ENCODE results near the gene CYB5R3.

The CYB5R3 gene

GRCh38 chr22:42644422-42645340, 4.5 kb downstream of the CYB5R3 start:
- no peak for DNase-seq

GRCh38 chr22:42643634-42644421, 5.4 kb downstream of the CYB5R3 start:
- no peak for DNase-seq

GRCh38 chr22:42642806-42643633, 6.2 kb downstream of the CYB5R3 start:
- no peak for DNase-seq

- DNase-seq = no peak
Observed at GRCh38 chr22:42641801-42642413, 7.3 kb downstream of the CYB5R3 start.

- no peak for DNase-seq
Observed at GRCh38 chr22:42639541-42640241, 9.5 kb downstream of the CYB5R3 start.

GRCh38 chr22:42637555-42637954, 11.6 kb downstream of the CYB5R3 start:
- DNase-seq = no peak

- DNase-seq = no peak
Observed at GRCh38 chr22:42636506-42636905, 12.7 kb downstream of the CYB5R3 start.

GRCh38 chr22:42635531-42635930, 13.7 kb downstream of the CYB5R3 start:
- no peak for DNase-seq

GRCh38 chr22:42633013-42633412, 16.2 kb downstream of the CYB5R3 start:
- DNase-seq = no peak

GRCh38 chr22:42632096-42632495, 17.1 kb downstream of the CYB5R3 start:
- DNase-seq = no peak

GRCh38 chr22:42630901-42631602, 18.1 kb downstream of the CYB5R3 start:
- no peak for DNase-seq

- DNase-seq = no peak
Observed at GRCh38 chr22:42630211-42630610, 19.0 kb downstream of the CYB5R3 start.

GRCh38 chr22:42627981-42628380, 21.2 kb downstream of the CYB5R3 start:
- DNase-seq = no peak

- no peak for DNase-seq
Observed at GRCh38 chr22:42626951-42627625, 22.1 kb downstream of the CYB5R3 start.

GRCh38 chr22:42626431-42626830, 22.8 kb downstream of the CYB5R3 start:
- DNase-seq = no peak

GRCh38 chr22:42625416-42625815, 23.8 kb downstream of the CYB5R3 start:
- DNase-seq = no peak

- DNase-seq = no peak
Observed at GRCh38 chr22:42624551-42625106, 24.6 kb downstream of the CYB5R3 start.

GRCh38 chr22:42623756-42624441, 25.3 kb downstream of the CYB5R3 start:
- no peak for DNase-seq

GRCh38 chr22:42623301-42623751, 25.9 kb downstream of the CYB5R3 start:
- no peak for DNase-seq
